GM23248 (cell line): ENCODE results near the gene LCN15. TPM values are rescaled to one million over a fixed set of nuclear protein-coding genes. Genes with fewer than 3 reads are reported as not detected.
A peak's percentile ranks its signal among the peaks of the same experiment; 100 is the strongest.

Experiments used
- DNase-seq: peaks from one replicate; pipeline ENCODE4 v3.0.0-alpha.2; 2015
- H2AFZ ChIP-seq: fragments of 200-600 bp; sonication (generic); 2 replicates; pipeline ENCODE4 v1.6.1; 2016; ENCODE audit warnings: antibody characterized with exemption
- H3F3A ChIP-seq: fragments of 200-600 bp; sonication (generic); 2 replicates; pipeline ENCODE4 v1.6.1; 2016; ENCODE audit warnings: mild to moderate bottlenecking, antibody characterized with exemption, mixed run types; ENCODE audit not compliant: insufficient read depth
- H3K27ac ChIP-seq: fragments of 200-600 bp; sonication (generic); 2 replicates; pipeline ENCODE4 v1.5.1; 2016; ENCODE audit warnings: mild to moderate bottlenecking
- H3K27me3 ChIP-seq: fragments of 200-600 bp; sonication (generic); replicated peaks from 2 replicates; pipeline ENCODE4 v1.6.1; 2016; ENCODE audit warnings: mild to moderate bottlenecking; ENCODE audit not compliant: insufficient read depth
- H3K36me3 ChIP-seq: fragments of 200-600 bp; sonication (generic); 2 replicates; pipeline ENCODE4 v1.6.1; 2016; ENCODE audit warnings: low read depth, mild to moderate bottlenecking
- H3K4me1 ChIP-seq: fragments of 200-600 bp; sonication (generic); 2 replicates; pipeline ENCODE4 v1.6.1; 2016; ENCODE audit warnings: mild to moderate bottlenecking; ENCODE audit not compliant: insufficient read depth
- H3K4me2 ChIP-seq: fragments of 200-600 bp; sonication (generic); one replicate; pipeline ENCODE4 v1.6.1; 2016; ENCODE audit warnings: mild to moderate bottlenecking; ENCODE audit not compliant: unreplicated experiment
- H3K4me3 ChIP-seq: fragments of 200-600 bp; sonication (generic); 2 replicates; pipeline ENCODE4 v1.5.1; 2016; ENCODE audit warnings: mild to moderate bottlenecking
- H3K79me2 ChIP-seq: fragments of 200-600 bp; sonication (generic); 2 replicates; pipeline ENCODE4 v1.6.1; 2016; ENCODE audit warnings: mild to moderate bottlenecking; ENCODE audit not compliant: insufficient read depth
- H3K9ac ChIP-seq: fragments of 200-600 bp; sonication (generic); 2 replicates; pipeline ENCODE4 v1.6.1; 2016; ENCODE audit warnings: mild to moderate bottlenecking
- H3K9me2 ChIP-seq: fragments of 200-600 bp; sonication (generic); 2 replicates; pipeline ENCODE4 v1.6.1; 2016; ENCODE audit warnings: mixed run types, mild to moderate bottlenecking, moderate library complexity; ENCODE audit not compliant: insufficient read depth
- H3K9me3 ChIP-seq: fragments of 200-600 bp; sonication (generic); one replicate; pipeline ENCODE4 v1.6.1; 2017; ENCODE audit warnings: low read depth
- H4K20me1 ChIP-seq: fragments of 200-600 bp; sonication (generic); 2 replicates; pipeline ENCODE4 v1.6.0; 2016; ENCODE audit not compliant: insufficient read depth
- EZH2 ChIP-seq: fragments of 200-600 bp; sonication (generic); IDR thresholded peaks from 2 replicates; pipeline ENCODE4 v1.6.1; 2018; ENCODE audit warnings: antibody characterized with exemption, mild to moderate bottlenecking; ENCODE audit not compliant: insufficient read depth, poor library complexity, severe bottlenecking
- EZH2phosphoT487 ChIP-seq: fragments of 200-600 bp; sonication (generic); IDR thresholded peaks from 2 replicates; pipeline ENCODE4 v1.6.1; 2018; ENCODE audit warnings: antibody characterized with exemption, moderate library complexity, mild to moderate bottlenecking, low read depth; ENCODE audit not compliant: insufficient read depth
- WGBS, 2 experiments: methylation state at CpG; one replicate each; pipeline ENCODE4 v1.1.6; 2015 to 2017; ENCODE audit warnings: low lambda C conversion rate in 2 of 2, low coverage in 1 of 2; ENCODE audit errors: missing lambda C conversion rate in 2 of 2; 5-methylcytosine and 5-hydroxymethylcytosine counted together
- in situ Hi-C: fragments of 300-500 bp; cut with MboI; formaldehyde crosslinking; loops from 2 replicates; pipeline ENCODE4 v1.15.0; 2020
- polyA plus RNA-seq: library from polyadenylated mRNA; unstranded; fragments of >200 nt; fragmentation: Nextera tagmentation; extraction: Ambion mirVana; gene quantifications from 2 replicates; pipeline ENCODE4 v1.2.1, GENCODE V29; 2016
- total RNA-seq: library from RNA; depleted of rRNA; stranded (reverse); fragments of >200 nt; shearing (Covaris generic); gene quantifications from 2 replicates; pipeline ENCODE4 v1.2.3, GENCODE V29; 2014

Gene LCN15
- total and polyA plus RNA-seq, 2 experiments from 2014 or later, result not detected

DNA sequence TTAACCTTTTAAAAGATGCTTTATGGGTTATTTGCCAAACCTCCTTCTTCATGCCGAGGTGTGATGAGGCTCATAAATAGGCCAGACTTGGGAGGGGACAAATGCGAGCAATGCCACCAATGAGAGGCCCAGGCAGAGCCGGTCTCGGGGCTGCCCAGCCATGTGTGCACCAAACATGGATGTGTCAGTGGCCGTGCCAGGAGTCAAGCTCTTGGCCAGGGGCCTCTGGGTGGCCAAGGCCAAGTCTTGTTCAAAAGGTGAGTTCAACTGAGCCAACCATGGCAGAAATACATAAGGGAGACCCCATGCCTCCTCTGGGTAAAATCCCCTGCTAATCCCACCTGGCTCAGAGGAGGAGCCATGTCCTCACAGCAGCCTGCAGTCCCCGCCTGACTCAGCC lies 10.9 kb upstream of the LCN15 start:
- in situ Hi-C loops, result loop anchor here (10.0 kb wide), 1 partner anchor 260 kb away; the partner anchor contains the start of gene FUT7
- WGBS, 2 experiments, result 70 to 72% methylated on average over 6 of the region's 6 CpGs
- DNase-seq, result no peak

GRCh38 chr9:136774416-136775045 lies 10.2 kb upstream of the LCN15 start:
- H3K9me2 ChIP-seq, result no peaks in the 10 kb centered on the region
- H3F3A ChIP-seq, result no peaks in the 10 kb centered on the region
- DNase-seq, result no peak
- TF ChIP-seq EZH2, result no peak
- no peak for TF ChIP-seq EZH2phosphoT487
- no peak overlapping the region for H3K4me3 ChIP-seq
- no peaks in the 10 kb centered on the region for H3K36me3 ChIP-seq
- H3K9me3 ChIP-seq, result no peaks in the 10 kb centered on the region
- in situ Hi-C loops, result loop anchor here (10.0 kb wide), 1 partner anchor 260 kb away; the partner anchor contains the start of gene FUT7
- no peaks in the 10 kb centered on the region for H3K79me2 ChIP-seq
- 62 to 65% methylated on average over 11 to 12 of the region's 12 CpGs for WGBS, 2 experiments
- no peak overlapping the region for H3K27ac ChIP-seq
- no peak overlapping the region for H2AFZ ChIP-seq
- H3K27me3 ChIP-seq, result peaks cover 18% of the 10 kb centered on the region
- no peak overlapping the region for H3K9ac ChIP-seq
- H3K4me1 ChIP-seq, result no peaks in the 10 kb centered on the region
- no peaks in the 10 kb centered on the region for H4K20me1 ChIP-seq
- H3K4me2 ChIP-seq, result no peak overlapping the region

More for the DNA sequence above, 10.9 kb upstream of the LCN15 start:
- Histone ChIP-seq H3K79me2 (no peaks in the 10 kb centered on the region), H3K27me3 (peaks cover 20% of the 10 kb centered on the region), H3K4me1 (no peaks in the 10 kb centered on the region), H3K9me2 (no peaks in the 10 kb centered on the region), H3K4me2 (no peak overlapping the region), H3K27ac (no peak overlapping the region), H3K36me3 (no peaks in the 10 kb centered on the region), H4K20me1 (no peaks in the 10 kb centered on the region), H3K9ac (no peak overlapping the region), H2AFZ (no peak overlapping the region), H3K9me3 (no peaks in the 10 kb centered on the region), H3K4me3 (no peak overlapping the region), H3F3A (no peaks in the 10 kb centered on the region)
- TF ChIP-seq EZH2 (no peak), EZH2phosphoT487 (no peak)

- Histone ChIP-seq H3K4me3 (no peak overlapping the region), H3K9ac (no peak overlapping the region), H3K36me3 (no peaks in the 10 kb centered on the region), H3K4me1 (no peaks in the 10 kb centered on the region), H3K4me2 (no peak overlapping the region), H3K9me3 (no peaks in the 10 kb centered on the region), H3F3A (no peaks in the 10 kb centered on the region), H3K27ac (no peak overlapping the region), H3K9me2 (no peaks in the 10 kb centered on the region), H4K20me1 (no peaks in the 10 kb centered on the region), H2AFZ (peak overlapping the region; percentile 46; the same call in 1 of the 2 replicates), H3K27me3 (peaks cover 10% of the 10 kb centered on the region), H3K79me2 (no peaks in the 10 kb centered on the region)
- WGBS, 2 experiments, result 48 to 58% methylated on average over 7 of the region's 7 CpGs
- peak; percentile 42 for DNase-seq
- in situ Hi-C loops, result loop anchor here (10.0 kb wide), 1 partner anchor 261 kb away; the partner anchor contains the start of gene FUT7
- TF ChIP-seq EZH2 (no peak), EZH2phosphoT487 (no peak)
Measured at GRCh38 chr9:136773386-136774044, 9.2 kb upstream of the LCN15 start.

- no peak for TF ChIP-seq EZH2
- no peak for TF ChIP-seq EZH2phosphoT487
- no peaks in the 10 kb centered on the region for H4K20me1 ChIP-seq
- no peaks in the 10 kb centered on the region for H3K4me1 ChIP-seq
- no peak overlapping the region for H3K4me2 ChIP-seq
- no peaks in the 10 kb centered on the region for H3K9me3 ChIP-seq
- no peaks in the 10 kb centered on the region for H3F3A ChIP-seq
- no peaks in the 10 kb centered on the region for H3K36me3 ChIP-seq
- H3K79me2 ChIP-seq, result no peaks in the 10 kb centered on the region
- H2AFZ ChIP-seq, result no peak overlapping the region
- H3K9ac ChIP-seq, result no peak overlapping the region
- no peak overlapping the region for H3K4me3 ChIP-seq
- no peak overlapping the region for H3K27ac ChIP-seq
- H3K27me3 ChIP-seq, result peaks cover 8% of the 10 kb centered on the region; the same call in 1 of the 2 replicates
- no peaks in the 10 kb centered on the region for H3K9me2 ChIP-seq
- 37% methylated on average over 3 of the region's 3 CpGs for WGBS, 2 experiments
- in situ Hi-C loops, result loop anchor here (10.0 kb wide), 1 partner anchor 263 kb away; the partner anchor contains the start of gene FUT7
- DNase-seq, result no peak
Measured at GRCh38 chr9:136771907-136772415, 7.6 kb upstream of the LCN15 start.
